GM23338 (cell line): Measurements from ENCODE around the gene ETFA. TPM values are rescaled to one million over a fixed set of nuclear protein-coding genes. Genes with fewer than 3 reads are reported as not detected.

Source experiments
- ATAC-seq: fragments of 200-7000 bp; cut with Tn5 transposase; 3 replicates; pipeline ENCODE4 v1.9.1; 2020
- DNase-seq: peaks from one replicate; pipeline ENCODE4 v3.0.0-alpha.2; 2015; ENCODE audit warnings: low spot score
- H2AFZ ChIP-seq: fragments of 200-600 bp; sonication (generic); 2 replicates; pipeline ENCODE4 v1.8.0; 2016; ENCODE audit warnings: antibody characterized with exemption, mild to moderate bottlenecking, moderate library complexity
- H3F3A ChIP-seq: fragments of 200-600 bp; sonication (generic); replicated peaks from 2 replicates; pipeline ENCODE4 v1.8.0; 2017; ENCODE audit warnings: antibody characterized with exemption, mixed run types, low read depth
- H3K27ac ChIP-seq: fragments of 200-600 bp; sonication (generic); 2 replicates; pipeline ENCODE4 v1.6.1; 2016; ENCODE audit warnings: low read depth
- H3K27me3 ChIP-seq: fragments of 200-600 bp; sonication (generic); 2 replicates; pipeline ENCODE4 v1.8.0; 2016; ENCODE audit warnings: mild to moderate bottlenecking, mixed run types, moderate library complexity; ENCODE audit not compliant: insufficient read depth
- H3K36me3 ChIP-seq: fragments of 200-600 bp; sonication (generic); 2 replicates; pipeline ENCODE4 v1.8.0; 2016; ENCODE audit warnings: mild to moderate bottlenecking; ENCODE audit not compliant: insufficient read depth
- H3K4me1 ChIP-seq: fragments of 200-600 bp; sonication (generic); 2 replicates; pipeline ENCODE4 v1.8.0; 2016; ENCODE audit warnings: mild to moderate bottlenecking, moderate library complexity; ENCODE audit not compliant: insufficient read depth
- H3K4me2 ChIP-seq: fragments of 200-600 bp; sonication (generic); 2 replicates; pipeline ENCODE4 v1.7.1; 2017; ENCODE audit warnings: mixed run types
- H3K4me3 ChIP-seq: fragments of 200-600 bp; sonication (generic); 2 replicates; pipeline ENCODE4 v1.6.1; 2016; ENCODE audit warnings: mixed run types
- H3K79me2 ChIP-seq: fragments of 200-600 bp; sonication (generic); replicated peaks from 2 replicates; pipeline ENCODE4 v1.8.0; 2017; ENCODE audit warnings: mild to moderate bottlenecking; ENCODE audit not compliant: insufficient read depth
- H3K9me2 ChIP-seq: fragments of 200-600 bp; sonication (generic); 2 replicates; pipeline ENCODE4 v1.8.0; 2017; ENCODE audit not compliant: insufficient read depth
- H4K20me1 ChIP-seq: fragments of 200-600 bp; sonication (generic); replicated peaks from 2 replicates; pipeline ENCODE4 v1.8.0; 2017; ENCODE audit warnings: mild to moderate bottlenecking; ENCODE audit not compliant: insufficient read depth
- H3K27ac Mint-ChIP-seq: 2 replicates; pipeline ENCODE4 v1.8.0; 2020; ENCODE audit warnings: inconsistent platforms, mild to moderate bottlenecking, moderate library complexity, mixed read lengths
- H3K27me3 Mint-ChIP-seq: 3 replicates; pipeline ENCODE4 v1.8.0; 2022; ENCODE audit warnings: low read depth, mild to moderate bottlenecking, moderate library complexity, mixed read lengths, inconsistent platforms; ENCODE audit not compliant: insufficient read depth, poor library complexity
- H3K36me3 Mint-ChIP-seq: 3 replicates; pipeline ENCODE4 v1.8.0; 2021; ENCODE audit warnings: low read depth, mild to moderate bottlenecking, inconsistent platforms, moderate library complexity, mixed read lengths
- H3K4me1 Mint-ChIP-seq: 3 replicates; pipeline ENCODE4 v1.8.0; 2020; ENCODE audit warnings: mild to moderate bottlenecking, inconsistent platforms, mixed read lengths
- H3K4me3 Mint-ChIP-seq: 3 replicates; pipeline ENCODE4 v1.8.0; 2021; ENCODE audit warnings: moderate library complexity, mild to moderate bottlenecking, inconsistent platforms, mixed read lengths
- H3K9me3 Mint-ChIP-seq: 3 replicates; pipeline ENCODE4 v1.8.0; 2020; ENCODE audit warnings: moderate library complexity, mild to moderate bottlenecking, inconsistent platforms, mixed read lengths
- CREB1 ChIP-seq: fragments of 250-450 bp; sonication (Bioruptor Pico); IDR thresholded peaks from 2 replicates; pipeline ENCODE4 v1.5.0; 2020; ENCODE audit warnings: low read depth, mild to moderate bottlenecking, moderate library complexity
- CTCF ChIP-seq, 2 experiments: fragments of 200-600 bp in 1 of 2; sonication (generic) in 1 of 2; conservative IDR thresholded peaks; 2 replicates each; pipeline versions ENCODE4 v1.5.1 to v1.6.1; 2016 to 2017; ENCODE audit warnings: antibody characterized with exemption in 2 of 2, low read depth in 2 of 2, mild to moderate bottlenecking in 2 of 2, moderate library complexity in 1 of 2
- EZH2 ChIP-seq: fragments of 200-600 bp; sonication (generic); IDR thresholded peaks from one replicate; pipeline ENCODE4 v1.8.0; 2017; ENCODE audit warnings: antibody characterized with exemption, mild to moderate bottlenecking, low read depth; ENCODE audit not compliant: unreplicated experiment
- EZH2phosphoT487 ChIP-seq: fragments of 200-600 bp; sonication (generic); IDR thresholded peaks from one replicate; pipeline ENCODE4 v1.8.1; 2018; ENCODE audit warnings: antibody characterized with exemption; ENCODE audit not compliant: unreplicated experiment
- JUNB ChIP-seq: IDR thresholded peaks from one replicate; pipeline ENCODE4 v1.6.1; 2016; ENCODE audit warnings: antibody characterized with exemption; ENCODE audit not compliant: unreplicated experiment
- NANOG ChIP-seq: IDR thresholded peaks from 2 replicates; pipeline ENCODE4 v1.6.1; 2016; ENCODE audit warnings: antibody characterized with exemption, borderline replicate concordance
- POLR2AphosphoS5 ChIP-seq: IDR thresholded peaks from 2 replicates; pipeline ENCODE4 v1.6.1; 2016; ENCODE audit warnings: antibody characterized with exemption, low read depth
- REST ChIP-seq: IDR thresholded peaks from one replicate; pipeline ENCODE4 v1.6.1; 2018; ENCODE audit warnings: antibody characterized with exemption; ENCODE audit not compliant: unreplicated experiment
- ZNF114 ChIP-seq: fragments of 250-450 bp; sonication (Bioruptor Pico); IDR thresholded peaks from 2 replicates; pipeline ENCODE4 v1.5.0; 2020; ENCODE audit warnings: mild to moderate bottlenecking, moderate library complexity
- polyA plus RNA-seq: library from polyadenylated mRNA; unstranded; fragments of >200 nt; fragmentation: Nextera tagmentation; extraction: Ambion mirVana; gene quantifications from 2 replicates; pipeline ENCODE4 v1.2.1, GENCODE V29; 2016
- total RNA-seq: library from RNA; depleted of rRNA; stranded (reverse); fragments of >200 nt; shearing (Covaris generic); gene quantifications from 2 replicates; pipeline ENCODE4 v1.2.3, GENCODE V29; 2014

ETFA gene
- total and polyA plus RNA-seq, 2 experiments from 2014 or later, result 52.9 to 69.1 TPM

DNA sequence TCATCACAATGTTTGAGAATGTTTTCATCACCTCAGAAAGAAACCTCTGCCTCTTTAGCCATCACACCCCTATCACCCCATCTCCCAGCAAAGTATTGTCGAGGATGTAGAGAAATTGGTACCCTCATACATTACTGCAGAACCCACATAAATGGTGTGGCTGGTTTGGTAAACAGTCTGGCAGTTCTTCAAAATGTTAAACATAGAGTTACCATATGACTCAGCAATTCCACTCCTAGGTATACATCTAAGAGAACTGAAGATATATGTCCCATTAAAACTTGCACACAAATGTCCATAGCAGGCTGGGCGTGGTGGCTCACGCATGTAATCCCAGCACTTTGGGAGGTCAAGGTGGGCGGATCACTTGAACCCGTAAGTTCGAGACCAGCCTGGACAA, 8.7 kb upstream of the ETFA start (continued):
- TF ChIP-seq REST (no peak), CTCF (conservative IDR thresholded peaks at IDR 0.05; ENCODE audit: low read depth in 2 of 2) (no peak), JUNB (no peak)

- Mint-ChIP-seq H3K27me3 (peaks cover 12% of the 10 kb centered on the region), H3K27ac (no peak overlapping the region), H3K4me3 (no peak overlapping the region), H3K9me3 (peaks cover 7% of the 10 kb centered on the region; the same call in 2 of the 3 replicates), H3K4me1 (peaks cover 11% of the 10 kb centered on the region; the same call in 2 of the 3 replicates), H3K36me3 (no peaks in the 10 kb centered on the region)
- Histone ChIP-seq H3K79me2 (peaks cover 14% of the 10 kb centered on the region), H3F3A (no peaks in the 10 kb centered on the region), H3K27ac (no peak overlapping the region), H3K4me2 (no peak overlapping the region), H3K36me3 (no peaks in the 10 kb centered on the region), H3K4me3 (no peak overlapping the region), H2AFZ (no peak overlapping the region), H4K20me1 (peaks cover 3% of the 10 kb centered on the region; the same call in 1 of the 2 replicates), H3K27me3 (peaks cover 11% of the 10 kb centered on the region; the same call in 1 of the 2 replicates), H3K9me2 (no peaks in the 10 kb centered on the region), H3K4me1 (peaks cover 10% of the 10 kb centered on the region)
- ATAC-seq (no peak), DNase-seq (no peak)
- TF ChIP-seq CREB1 (CRISPR knock-in tag) (no peak), JUNB (no peak), NANOG (no peak), POLR2AphosphoS5 (no peak), CTCF (conservative IDR thresholded peaks at IDR 0.05; ENCODE audit: low read depth in 2 of 2) (no peak), REST (no peak), ZNF114 (no peak), EZH2phosphoT487 (no peak), EZH2 (no peak)
Measured at GRCh38 chr15:76313731-76314130, 2.5 kb upstream of the ETFA start.
